GM21381 (cell line): ENCODE results near the gene FLT3LG.
A peak's percentile ranks its signal among the peaks of the same experiment; 100 is the strongest.

Experiments used
- ATAC-seq: cut with Tn5 transposase; IDR thresholded peaks from one replicate; pipeline ENCODE4 v1.9.1; 2021; ENCODE audit warnings: mild to moderate bottlenecking, moderate library complexity; ENCODE audit not compliant: unreplicated experiment

The FLT3LG gene

DNA sequence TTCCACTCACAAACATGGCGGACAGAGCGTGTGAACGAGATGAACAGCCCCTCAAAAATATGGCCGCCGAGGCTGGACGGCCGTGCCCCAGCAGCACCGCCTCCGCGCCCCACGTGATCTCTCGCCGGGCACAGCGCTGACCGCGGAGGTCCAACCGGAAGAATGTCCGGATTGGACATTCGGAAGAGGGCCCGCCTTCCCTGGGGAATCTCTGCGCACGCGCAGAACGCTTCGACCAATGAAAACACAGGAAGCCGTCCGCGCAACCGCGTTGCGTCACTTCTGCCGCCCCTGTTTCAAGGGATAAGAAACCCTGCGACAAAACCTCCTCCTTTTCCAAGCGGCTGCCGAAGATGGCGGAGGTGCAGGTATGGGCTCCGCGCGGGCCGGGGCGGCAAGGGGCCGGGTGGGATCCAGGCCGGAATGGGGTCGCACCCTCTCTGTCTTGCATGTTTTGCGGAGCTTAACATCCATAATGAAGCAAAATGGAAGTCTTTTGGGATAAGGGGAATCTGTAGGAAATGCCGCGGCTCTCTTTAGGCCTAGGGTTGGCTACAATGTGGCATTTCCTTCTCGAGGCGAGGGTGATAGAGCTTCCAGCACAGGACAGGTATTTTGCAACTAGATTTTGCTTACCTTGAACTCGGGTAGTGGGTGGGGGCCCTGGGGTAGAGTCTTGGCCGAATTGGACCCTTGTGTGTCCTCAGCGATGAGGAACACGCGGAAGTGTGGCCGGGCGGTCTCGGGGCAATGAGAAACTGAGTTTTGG lies 13.4 kb downstream of the FLT3LG start, which contains the start of gene RPL13A:
Gene RPL13A, plus strand, starts transcription at position 332 of the 769 bp plus-strand sequence. Its CDS starts 22 bp downstream, at position 354.
- ATAC-seq, result peak; percentile 89

DNA sequence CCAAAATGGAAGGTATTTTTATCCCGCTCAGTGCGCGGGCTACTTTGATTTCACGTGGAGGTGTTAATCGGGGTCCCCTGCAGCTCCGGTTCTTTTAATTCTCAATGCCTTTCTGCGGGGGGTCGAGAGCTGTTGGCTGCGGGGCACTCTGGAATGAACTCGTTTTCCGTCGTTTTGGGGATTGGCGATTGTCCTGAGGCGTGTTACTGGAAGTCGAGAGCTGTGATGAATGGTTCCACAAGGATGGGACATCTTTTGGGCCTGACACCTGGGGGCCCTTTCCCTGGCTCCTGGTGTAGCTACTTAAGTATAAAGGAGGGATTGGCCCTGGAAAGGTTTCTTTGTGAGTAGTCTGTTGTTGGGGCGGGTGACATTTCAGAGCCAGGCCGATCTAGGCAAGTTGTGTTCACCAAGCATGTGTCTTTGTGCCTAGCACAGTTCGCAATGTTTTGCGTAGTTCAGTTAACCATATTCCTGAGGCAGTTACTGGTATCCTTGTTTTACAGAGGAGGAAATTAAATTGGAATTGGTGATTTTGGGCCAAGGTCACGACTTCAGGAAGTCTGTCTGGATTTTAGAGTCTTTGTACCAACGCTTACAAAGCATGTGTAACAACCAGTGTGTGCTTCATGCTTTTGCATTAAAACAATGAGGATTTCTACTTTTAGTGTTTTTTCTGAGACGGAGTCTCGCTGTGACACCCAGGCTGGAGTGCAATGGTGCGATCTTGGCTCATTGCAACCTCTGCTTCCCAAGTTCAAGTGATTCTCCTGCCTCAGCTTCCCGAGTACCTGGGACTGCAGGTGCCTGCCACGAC lies 14.2 kb downstream of the FLT3LG start:
- no peak for ATAC-seq

DNA sequence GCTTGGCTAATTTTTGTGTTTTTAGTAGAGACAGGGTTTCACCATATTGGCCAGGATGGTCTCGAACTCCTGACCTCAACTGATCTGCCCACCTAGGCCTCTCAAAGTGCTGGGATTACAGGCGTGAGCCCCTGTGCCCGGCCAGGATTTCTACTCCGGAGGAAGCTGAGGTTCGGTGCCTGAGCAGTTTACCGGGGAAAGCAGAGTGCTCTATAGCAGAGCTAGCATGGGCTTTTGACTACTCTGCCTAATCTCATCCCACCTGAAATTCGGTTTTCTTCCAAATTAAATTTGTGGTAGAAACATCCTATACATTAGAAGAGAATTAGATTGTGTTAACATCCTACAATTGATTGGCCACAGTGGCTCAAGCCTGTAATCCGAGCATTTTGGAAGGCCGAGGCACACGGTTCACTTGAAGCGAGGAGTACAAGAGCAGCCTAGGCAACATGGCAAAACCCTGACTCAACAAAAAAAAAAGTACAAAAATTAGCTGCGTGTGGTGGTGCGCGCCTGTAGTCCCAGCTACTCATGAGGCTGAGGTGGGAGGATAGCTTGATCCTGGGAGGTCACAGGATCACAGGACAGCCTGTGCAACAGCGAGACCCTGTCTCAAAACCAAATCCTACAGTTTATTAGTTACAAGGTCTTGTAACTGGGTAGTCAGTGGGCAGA lies 15.0 kb downstream of the FLT3LG start:
- ATAC-seq, result no peak

DNA sequence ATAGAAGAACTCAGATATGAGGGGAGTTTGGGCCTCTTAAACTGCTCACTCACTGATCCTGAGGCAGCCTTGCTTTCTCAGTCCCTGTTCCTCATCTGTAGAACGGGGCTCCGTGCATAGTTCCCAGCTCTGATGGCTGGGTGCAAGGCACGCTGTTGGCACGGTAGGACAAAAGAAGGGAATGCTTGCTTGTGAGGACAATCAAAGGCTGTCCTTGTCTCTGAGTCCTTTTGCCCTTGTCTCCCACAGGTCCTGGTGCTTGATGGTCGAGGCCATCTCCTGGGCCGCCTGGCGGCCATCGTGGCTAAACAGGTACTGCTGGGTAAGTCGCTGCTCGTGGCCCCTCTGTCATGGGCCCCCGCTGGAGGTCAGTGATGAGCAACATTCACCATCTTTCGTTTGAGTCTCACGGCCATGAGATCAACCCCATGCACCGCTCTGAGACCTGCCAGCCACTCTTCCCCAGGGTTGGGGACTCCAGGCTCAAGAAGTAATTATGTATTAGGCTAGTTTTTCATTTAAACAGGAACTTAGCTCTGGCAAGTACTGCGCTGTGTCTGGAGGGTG lies 15.7 kb downstream of the FLT3LG start:
- no peak for ATAC-seq

DNA sequence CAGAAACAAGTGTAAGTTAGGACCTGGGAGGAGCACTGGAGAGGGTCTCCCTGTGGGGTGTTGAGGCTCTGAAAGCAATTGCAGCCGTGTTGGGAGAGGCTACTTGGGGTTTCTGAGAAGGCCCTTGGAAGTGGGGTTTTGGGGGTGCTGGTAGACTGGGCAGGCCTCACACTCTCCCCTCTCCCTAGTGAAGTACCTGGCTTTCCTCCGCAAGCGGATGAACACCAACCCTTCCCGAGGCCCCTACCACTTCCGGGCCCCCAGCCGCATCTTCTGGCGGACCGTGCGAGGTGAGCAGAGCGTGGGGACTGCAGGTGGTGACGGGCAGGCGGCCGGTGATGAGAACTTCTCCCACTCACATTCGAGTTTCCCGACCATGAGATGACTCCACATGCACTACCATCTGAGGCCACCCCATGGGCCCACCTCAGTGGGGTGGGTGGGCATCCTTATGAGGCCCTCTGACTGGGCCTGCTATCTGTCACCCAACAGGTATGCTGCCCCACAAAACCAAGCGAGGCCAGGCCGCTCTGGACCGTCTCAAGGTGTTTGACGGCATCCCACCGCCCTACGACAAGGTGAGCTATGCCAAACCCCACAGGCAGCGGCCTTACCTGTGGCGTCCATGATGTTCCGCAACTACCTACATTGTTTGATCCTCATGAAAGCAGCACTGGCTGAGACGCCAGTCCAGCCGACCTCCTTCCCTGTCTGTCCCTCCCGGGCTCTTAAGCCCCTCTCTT lies 16.4 kb downstream of the FLT3LG start:
- no peak for ATAC-seq

DNA sequence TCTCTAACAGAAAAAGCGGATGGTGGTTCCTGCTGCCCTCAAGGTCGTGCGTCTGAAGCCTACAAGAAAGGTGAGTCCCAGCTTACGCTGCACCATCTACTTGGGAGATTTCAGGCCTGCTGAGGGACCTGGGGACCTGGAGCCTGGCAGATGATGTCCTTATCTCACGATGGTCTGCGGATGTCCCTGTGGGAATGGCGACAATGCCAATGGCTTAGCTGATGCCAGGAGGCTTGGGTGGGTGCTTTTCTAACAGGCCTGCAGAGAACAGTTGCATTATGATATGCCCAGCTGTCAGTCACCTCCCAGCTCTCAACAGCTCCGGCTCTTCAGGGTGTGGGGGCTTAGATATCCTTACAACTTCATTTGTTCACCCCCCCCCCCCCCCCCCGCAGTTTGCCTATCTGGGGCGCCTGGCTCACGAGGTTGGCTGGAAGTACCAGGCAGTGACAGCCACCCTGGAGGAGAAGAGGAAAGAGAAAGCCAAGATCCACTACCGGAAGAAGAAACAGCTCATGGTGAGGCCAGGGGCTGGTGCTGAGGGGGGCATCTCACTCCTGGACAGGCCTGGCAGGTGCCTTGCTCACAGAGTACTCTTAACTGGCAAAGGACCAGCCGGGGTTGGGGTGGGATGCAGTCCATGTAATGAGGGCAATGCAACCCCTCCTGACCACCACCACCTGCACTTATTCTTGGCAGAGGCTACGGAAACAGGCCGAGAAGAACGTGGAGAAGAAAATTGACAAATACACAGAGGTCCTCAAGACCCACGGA lies 17.2 kb downstream of the FLT3LG start:
- ATAC-seq, result no peak

DNA sequence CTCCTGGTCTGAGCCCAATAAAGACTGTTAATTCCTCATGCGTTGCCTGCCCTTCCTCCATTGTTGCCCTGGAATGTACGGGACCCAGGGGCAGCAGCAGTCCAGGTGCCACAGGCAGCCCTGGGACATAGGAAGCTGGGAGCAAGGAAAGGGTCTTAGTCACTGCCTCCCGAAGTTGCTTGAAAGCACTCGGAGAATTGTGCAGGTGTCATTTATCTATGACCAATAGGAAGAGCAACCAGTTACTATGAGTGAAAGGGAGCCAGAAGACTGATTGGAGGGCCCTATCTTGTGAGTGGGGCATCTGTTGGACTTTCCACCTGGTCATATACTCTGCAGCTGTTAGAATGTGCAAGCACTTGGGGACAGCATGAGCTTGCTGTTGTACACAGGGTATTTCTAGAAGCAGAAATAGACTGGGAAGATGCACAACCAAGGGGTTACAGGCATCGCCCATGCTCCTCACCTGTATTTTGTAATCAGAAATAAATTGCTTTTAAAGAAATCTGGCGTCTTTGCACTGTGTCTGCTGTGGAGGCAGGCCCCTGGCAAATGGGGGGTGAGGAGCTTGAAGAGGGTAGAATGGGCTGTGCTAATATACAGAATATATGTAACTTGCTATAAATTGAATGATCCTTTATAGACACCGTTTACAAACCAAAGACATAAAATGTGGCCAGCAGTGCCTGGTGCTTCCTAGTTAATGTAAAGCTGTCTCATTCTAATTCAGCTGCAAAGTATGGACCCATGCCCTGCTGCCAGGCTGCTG lies 18.0 kb downstream of the FLT3LG start:
- no peak for ATAC-seq

DNA sequence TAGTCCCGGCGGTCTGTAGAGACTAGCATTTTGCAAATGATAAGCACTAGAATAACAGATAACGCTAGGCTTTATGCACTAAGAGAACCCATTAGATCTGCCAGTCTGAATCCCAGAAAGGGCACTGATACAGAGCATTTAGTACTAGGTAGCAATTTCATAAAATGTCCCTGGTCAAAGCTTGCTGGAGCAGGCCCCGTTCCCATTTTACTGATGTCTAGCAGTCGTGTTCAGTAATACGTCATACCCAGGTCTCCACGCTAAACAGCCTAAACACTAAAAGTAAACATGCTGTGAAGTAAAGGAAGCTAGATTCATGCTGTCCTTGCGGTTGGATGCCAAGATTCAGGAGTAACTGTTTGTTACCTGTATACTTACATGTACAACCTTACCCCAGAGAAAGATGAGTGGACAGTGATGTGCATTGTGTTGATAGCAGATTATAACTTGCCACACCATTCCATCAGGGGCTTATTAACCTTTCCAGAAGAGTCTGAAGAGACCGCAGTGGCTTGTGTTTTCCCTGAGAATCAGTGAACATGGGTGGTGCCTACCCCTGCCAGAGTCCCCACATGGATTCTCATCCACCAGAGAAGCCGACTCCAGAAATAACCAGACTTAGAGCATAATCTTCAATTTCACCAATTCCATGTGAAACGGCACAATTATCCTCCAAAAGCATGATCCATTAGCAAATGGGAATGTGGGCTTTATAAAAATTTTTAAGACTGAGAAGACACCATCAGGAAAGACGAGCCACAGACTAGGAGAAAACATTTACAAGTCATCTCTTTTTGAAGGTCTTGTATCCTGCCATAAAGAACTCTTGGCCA lies 18.8 kb downstream of the FLT3LG start:
- ATAC-seq, result no peak

DNA sequence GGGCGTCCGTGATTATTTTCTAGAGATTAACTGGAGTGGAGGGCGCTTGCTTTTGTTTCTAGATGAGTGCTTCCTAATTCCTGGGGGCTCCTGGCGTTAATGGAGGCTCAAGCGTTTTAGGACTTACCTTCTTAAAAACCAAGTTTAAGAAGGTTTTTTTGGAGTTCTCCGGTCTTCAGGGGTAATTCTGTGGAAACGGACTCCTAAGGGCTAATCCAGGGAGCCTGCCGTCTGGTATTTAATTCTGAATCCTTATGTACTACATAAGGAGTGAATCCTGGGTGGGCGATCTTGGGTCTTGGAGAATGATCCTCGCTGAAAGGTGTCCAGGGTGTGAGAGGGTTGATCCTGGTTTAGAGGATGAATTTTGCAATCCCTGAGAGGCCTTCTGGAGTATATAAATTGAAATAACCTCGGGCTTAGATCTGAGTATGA lies 22.6 kb downstream of the FLT3LG start:
- no peak for ATAC-seq

DNA sequence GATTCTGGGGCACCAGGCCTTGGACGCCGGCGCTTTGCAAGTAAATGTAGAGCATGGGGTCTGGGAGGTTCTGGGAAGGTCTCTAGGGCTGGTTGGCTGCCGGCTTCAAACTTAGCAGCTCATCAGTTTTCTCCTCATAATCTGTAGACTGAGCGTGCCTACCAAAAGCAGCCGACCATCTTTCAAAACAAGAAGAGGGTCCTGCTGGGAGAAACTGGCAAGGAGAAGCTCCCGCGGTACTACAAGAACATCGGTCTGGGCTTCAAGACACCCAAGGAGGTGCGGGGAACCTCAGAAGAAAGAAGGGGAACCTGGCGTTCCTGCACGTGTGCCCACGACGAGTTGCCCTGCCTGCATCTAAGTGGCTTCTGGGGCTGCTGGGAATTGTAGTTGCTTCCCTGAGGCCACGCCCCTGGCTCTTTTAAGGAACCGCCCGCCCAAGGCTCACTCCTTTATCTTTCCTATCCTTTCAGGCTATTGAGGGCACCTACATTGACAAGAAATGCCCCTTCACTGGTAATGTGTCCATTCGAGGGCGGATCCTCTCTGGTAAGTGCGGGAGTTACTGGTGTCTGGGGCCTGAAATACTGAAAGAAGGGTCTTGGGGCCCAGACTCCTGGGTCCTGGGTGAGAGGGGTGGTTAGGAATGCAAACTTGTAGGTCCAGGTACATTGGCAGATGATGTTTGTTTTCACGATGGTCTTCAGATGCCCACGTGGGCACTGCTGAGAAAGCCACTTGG lies 23.2 kb downstream of the FLT3LG start:
- no peak for ATAC-seq

DNA sequence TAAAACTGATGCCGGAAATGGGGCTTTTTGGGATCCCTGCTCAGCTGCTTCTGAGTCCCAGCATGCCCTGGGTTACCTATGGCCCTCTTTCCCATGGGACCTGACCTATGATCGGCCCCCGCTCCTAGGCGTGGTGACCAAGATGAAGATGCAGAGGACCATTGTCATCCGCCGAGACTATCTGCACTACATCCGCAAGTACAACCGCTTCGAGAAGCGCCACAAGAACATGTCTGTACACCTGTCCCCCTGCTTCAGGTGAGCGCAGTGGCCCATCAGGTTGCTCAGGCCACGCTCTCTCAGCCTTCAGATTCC lies 23.7 kb downstream of the FLT3LG start:
- ATAC-seq, result no peak

DNA sequence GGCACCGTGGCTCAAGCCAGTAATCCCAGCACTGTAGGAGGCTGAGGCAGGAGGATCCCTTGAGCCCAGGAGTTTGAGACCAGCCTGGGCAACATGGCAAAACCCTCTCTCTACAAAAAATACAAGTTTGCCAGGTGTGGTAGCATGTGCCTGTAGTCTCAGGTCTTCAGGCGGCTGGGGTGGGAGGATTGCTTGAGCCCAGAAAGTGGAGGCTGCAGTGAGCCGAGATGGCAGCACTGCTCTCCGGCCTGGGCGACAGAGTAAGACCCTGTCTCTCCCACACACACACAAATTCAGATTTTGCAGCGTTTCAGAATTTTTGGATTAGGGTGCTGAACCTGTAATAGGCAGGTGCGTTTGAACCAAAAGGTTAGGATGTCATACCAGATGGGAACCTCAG lies 24.5 kb downstream of the FLT3LG start:
- no peak for ATAC-seq

DNA sequence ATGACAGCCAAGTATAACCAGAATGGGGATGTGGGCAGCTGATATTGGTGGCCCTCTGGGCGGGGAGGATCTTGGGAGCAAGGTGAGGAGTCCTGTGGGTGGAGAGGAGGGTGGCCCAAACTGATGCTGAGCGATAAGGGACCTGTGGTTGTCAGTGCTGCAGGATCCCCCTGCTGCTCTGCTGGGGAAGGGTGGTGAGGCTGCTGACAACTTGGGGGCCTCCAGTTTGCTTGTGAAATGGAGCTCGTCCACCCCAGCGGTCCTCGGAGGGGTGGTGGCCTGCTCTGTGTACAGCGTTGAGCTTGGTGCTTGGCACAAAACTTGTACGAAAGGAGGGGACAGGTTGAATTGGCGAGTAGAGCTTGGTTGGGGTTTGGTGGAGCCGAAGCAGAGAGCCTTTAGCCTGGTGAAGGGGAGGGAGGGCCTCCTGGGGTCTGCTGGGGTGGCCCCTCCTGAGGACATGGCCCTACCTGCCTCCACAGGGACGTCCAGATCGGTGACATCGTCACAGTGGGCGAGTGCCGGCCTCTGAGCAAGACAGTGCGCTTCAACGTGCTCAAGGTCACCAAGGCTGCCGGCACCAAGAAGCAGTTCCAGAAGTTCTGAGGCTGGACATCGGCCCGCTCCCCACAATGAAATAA lies 25.1 kb downstream of the FLT3LG start:
- ATAC-seq, result no peak

DNA sequence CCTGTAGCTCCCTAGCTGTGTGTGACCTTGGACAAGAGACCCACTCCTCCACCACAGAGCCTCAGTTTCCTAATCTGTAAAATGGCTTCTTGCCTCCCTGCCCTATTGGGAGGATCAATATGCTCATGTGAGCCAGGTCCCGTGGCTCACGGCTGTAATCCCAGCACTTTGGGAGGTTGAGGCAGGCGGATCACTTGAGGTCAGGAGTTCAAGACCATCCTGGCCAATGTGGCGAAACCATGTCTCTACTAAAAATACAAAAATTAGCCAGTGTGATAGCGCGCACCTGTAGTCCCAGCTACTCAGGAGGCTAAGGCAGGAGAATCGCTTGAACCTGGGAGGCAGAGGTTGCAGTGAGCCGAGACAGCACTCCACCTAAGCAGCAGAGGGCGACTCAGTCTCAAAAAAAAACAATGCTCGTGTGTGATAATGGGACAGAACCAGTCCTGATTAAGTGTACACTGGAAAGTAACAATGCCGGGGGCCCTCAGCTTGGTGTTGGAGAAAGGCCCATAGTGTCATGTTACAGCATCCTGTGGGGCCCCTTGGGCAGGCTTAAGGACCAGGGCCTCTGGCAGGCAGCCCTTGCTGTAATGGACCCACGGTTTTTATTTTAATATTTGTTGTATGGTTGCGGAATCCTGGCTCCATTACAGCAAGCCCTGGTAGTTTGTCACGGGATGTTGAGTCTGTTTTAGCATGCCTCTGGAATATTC lies 29.0 kb downstream of the FLT3LG start:
- ATAC-seq, result no peak

DNA sequence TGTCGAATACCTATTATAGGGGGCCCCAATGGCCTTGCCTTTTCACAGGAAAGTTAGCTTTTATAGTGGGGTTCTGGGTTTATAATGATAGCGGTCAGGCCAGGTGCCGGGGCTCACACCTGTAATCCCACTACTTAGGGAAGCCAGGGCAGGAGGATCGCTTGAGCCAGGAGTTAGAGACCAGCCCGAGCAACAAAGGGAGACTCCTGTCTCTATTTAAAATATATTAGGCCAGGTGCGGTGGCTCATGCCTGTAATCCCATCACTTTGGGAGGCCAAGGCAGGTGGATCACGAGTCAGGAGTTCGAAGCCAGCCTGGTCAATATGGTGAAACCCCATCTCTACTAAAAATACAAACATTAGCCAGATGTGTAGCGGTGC lies 29.6 kb downstream of the FLT3LG start:
- ATAC-seq, result no peak

DNA sequence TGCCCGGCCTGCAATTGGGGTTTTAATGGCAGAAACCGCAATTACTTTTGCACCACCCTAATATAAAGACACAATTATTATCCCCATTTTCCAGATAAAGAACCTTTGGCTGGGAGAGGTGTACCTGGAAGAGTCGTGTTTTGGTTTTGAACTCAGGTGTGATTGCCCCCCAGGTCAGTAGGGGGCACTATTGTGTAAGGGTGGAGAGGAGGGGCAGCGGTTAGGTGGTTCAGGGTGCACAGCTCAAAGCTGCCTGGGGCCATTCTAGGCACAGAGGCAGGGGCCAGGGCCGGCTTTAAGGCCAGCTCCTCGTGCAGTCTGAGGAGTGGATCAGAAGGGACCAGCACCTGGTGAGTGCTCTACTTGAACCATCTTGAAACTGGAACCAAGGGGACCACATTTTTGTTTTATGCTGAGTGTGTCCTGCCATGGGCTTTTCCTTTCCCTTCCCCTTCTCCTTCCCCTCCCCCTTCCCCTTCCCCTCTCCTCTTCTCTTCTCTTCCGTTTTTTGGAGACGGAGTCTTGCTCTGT lies 32.6 kb downstream of the FLT3LG start:
- no peak for ATAC-seq
